Measurements from ENCODE around the gene PLVAP. TPM values are rescaled to one million over a fixed set of nuclear protein-coding genes. Genes with fewer than 3 reads are reported as not detected.

PLVAP gene
- total RNA-seq = 4.6 TPM

- DNase-seq (ENCODE audit: low spot score) = no peak
Observed at GRCh38 chr19:17376935-17377600, at the start of gene PLVAP. Gene PLVAP (minus strand): TSS chr19:17377342. CDS start chr19:17377288, 54 bp downstream.

GRCh38 chr19:17424743-17425365 is 47.7 kb upstream of the PLVAP start:
- peak; percentile 18 for ATAC-seq
- DNase-seq (ENCODE audit: low spot score) = peak; percentile 47

More at GRCh38 chr19:17376935-17377600, at the start of gene PLVAP:
- ATAC-seq = peak; percentile 66

GRCh38 chr19:17423429-17424208 is 46.5 kb upstream of the PLVAP start:
- DNase-seq (ENCODE audit: low spot score) = no peak
- no peak for ATAC-seq

GRCh38 chr19:17421942-17422341 is 44.8 kb upstream of the PLVAP start:
- DNase-seq (ENCODE audit: low spot score) (no peak), ATAC-seq (no peak)

GRCh38 chr19:17420475-17420924 is 43.4 kb upstream of the PLVAP start:
- DNase-seq (ENCODE audit: low spot score) (peak; percentile 57), ATAC-seq (peak; percentile 57)

GRCh38 chr19:17419621-17420474 is 42.7 kb upstream of the PLVAP start, which contains the start of gene MVB12A:
Gene MVB12A (plus strand): TSS chr19:17420047. CDS start chr19:17420136, 89 bp downstream.
- ATAC-seq (peak; percentile 97), DNase-seq (ENCODE audit: low spot score) (peak; percentile 98)

GRCh38 chr19:17419154-17419620 is 42.0 kb upstream of the PLVAP start:
- ATAC-seq = no peak
- DNase-seq (ENCODE audit: low spot score) = no peak

GRCh38 chr19:17418710-17419109 is 41.6 kb upstream of the PLVAP start:
- ATAC-seq = no peak
- DNase-seq (ENCODE audit: low spot score) = no peak

GRCh38 chr19:17415121-17415520 is 38.0 kb upstream of the PLVAP start:
- no peak for DNase-seq (ENCODE audit: low spot score)
- no peak for ATAC-seq

GRCh38 chr19:17414097-17414496 is 37.0 kb upstream of the PLVAP start:
- ATAC-seq (no peak), DNase-seq (ENCODE audit: low spot score) (no peak)

- DNase-seq (ENCODE audit: low spot score) (no peak), ATAC-seq (no peak)
Observed at GRCh38 chr19:17411801-17412200, 34.7 kb upstream of the PLVAP start.

GRCh38 chr19:17409990-17410389 is 32.8 kb upstream of the PLVAP start:
- no peak for DNase-seq (ENCODE audit: low spot score)
- no peak for ATAC-seq

- ATAC-seq (peak; percentile 71), DNase-seq (ENCODE audit: low spot score) (no peak)
Observed at GRCh38 chr19:17406887-17407196, 29.7 kb upstream of the PLVAP start.

GRCh38 chr19:17406046-17406886 is 29.1 kb upstream of the PLVAP start:
- ATAC-seq (peak; percentile 4), DNase-seq (ENCODE audit: low spot score) (no peak)

GRCh38 chr19:17405250-17406045 is 28.3 kb upstream of the PLVAP start, which contains the start of gene BST2:
Gene BST2 (minus strand): TSS chr19:17405630. CDS start chr19:17405575, 55 bp downstream.
- peak; percentile 91 for ATAC-seq

GRCh38 chr19:17404621-17405249 is 27.6 kb upstream of the PLVAP start:
- no peak for ATAC-seq

More at GRCh38 chr19:17405250-17406045, 28.3 kb upstream of the PLVAP start, which contains the start of gene BST2:
- peak; percentile 78 for DNase-seq (ENCODE audit: low spot score)

GRCh38 chr19:17404015-17404414 is 26.9 kb upstream of the PLVAP start:
- DNase-seq (ENCODE audit: low spot score) (no peak), ATAC-seq (no peak)

More at GRCh38 chr19:17404621-17405249, 27.6 kb upstream of the PLVAP start:
- DNase-seq (ENCODE audit: low spot score) = no peak
